Neural cell (in vitro differentiated cells): ENCODE data around the gene AGBL4.

Experiments
- POLR2AphosphoS5 ChIP-seq: IDR thresholded peaks from 2 replicates; pipeline ENCODE4 v1.6.1; 2012
- TF ChIP-seq, protein P1 (sequence below): fragments of 450-650 bp; IDR thresholded peaks from 2 replicates; pipeline ENCODE4 v1.5.1; 2014; ENCODE audit warnings: antibody characterized with exemption, mild to moderate bottlenecking, moderate library complexity; ENCODE audit not compliant: poor library complexity, severe bottlenecking

DNA sequence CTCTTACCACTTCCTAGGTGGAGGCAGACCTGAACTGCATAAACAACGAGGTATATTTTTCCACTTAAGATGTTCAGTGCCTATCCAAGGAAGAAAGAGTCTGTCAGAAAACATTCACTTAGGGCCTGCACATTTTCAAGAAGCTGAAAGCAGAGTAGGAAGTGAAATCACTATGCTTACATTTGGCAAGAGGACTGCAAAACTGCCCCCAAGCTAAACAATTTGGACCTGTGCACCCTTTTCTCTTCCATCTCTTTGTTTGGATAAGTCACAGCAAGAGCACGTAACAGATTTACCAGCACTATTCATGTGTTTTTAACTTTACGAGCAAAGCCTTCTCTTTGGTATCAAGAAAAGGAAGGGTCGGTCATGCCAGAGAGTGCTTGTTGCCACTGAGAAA is 1233.9 kb downstream of the AGBL4 start:
- TF ChIP-seq POLR2AphosphoS5 = no peak
- TF ChIP-seq, protein P1, sequence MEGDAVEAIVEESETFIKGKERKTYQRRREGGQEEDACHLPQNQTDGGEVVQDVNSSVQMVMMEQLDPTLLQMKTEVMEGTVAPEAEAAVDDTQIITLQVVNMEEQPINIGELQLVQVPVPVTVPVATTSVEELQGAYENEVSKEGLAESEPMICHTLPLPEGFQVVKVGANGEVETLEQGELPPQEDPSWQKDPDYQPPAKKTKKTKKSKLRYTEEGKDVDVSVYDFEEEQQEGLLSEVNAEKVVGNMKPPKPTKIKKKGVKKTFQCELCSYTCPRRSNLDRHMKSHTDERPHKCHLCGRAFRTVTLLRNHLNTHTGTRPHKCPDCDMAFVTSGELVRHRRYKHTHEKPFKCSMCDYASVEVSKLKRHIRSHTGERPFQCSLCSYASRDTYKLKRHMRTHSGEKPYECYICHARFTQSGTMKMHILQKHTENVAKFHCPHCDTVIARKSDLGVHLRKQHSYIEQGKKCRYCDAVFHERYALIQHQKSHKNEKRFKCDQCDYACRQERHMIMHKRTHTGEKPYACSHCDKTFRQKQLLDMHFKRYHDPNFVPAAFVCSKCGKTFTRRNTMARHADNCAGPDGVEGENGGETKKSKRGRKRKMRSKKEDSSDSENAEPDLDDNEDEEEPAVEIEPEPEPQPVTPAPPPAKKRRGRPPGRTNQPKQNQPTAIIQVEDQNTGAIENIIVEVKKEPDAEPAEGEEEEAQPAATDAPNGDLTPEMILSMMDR = no peak
